K562 (cell line): ENCODE results near the gene PLA2G2C. TPM values are rescaled to one million over a fixed set of nuclear protein-coding genes. Genes with fewer than 3 reads are reported as not detected.

Experiments
- ATAC-seq: fragments of 200-7000 bp; cut with Tn5 transposase; 3 replicates; pipeline ENCODE4 v1.9.1; 2020; ENCODE audit warnings: moderate library complexity
- BruUV-seq: library from RNA; stranded (reverse); fragments of 400-500 nt; replicated peaks from 2 replicates; lab custom pipeline; 2021; lab: Mats Ljungman, UMichigan
- CTCF ChIA-PET: fragments of 300-600 bp; formaldehyde crosslinking; extraction: SDS; loops from one replicate; lab custom pipeline; 2021; ENCODE audit warnings: low intra/inter-chr PET ratio; lab: Yijun Ruan, JAX
- POLR2A ChIA-PET: fragments of 300-600, 350-650 bp; sonication (Branson Sonifier 250); formaldehyde crosslinking; extraction: SDS; loops from one replicate; lab custom pipeline; 2021; ENCODE audit warnings: antibody characterized with exemption, inconsistent platforms; lab: Yijun Ruan, JAX
- DNase-seq, 4 experiments: peaks; one replicate each; pipeline versions ENCODE4 v3.0.0 to v3.0.0-alpha.2; 2011 to 2018; ENCODE audit warnings: low spot score in 3 of 4, mixed read lengths in 3 of 4; ENCODE audit errors: extremely low read depth in 1 of 4
- FAIRE-seq: peaks from 2 replicates; lab custom pipeline; 2011; peaks lifted over from hg19 to GRCh38; lab: Jason Lieb, UNC
- H2AFZ ChIP-seq: 2 replicates; pipeline ENCODE4 v1.6.0; 2011; ENCODE audit warnings: low read depth, low read length, control low read depth, inconsistent platforms
- H3K27ac ChIP-seq: fragments of 200-600 bp; 3 replicates; pipeline ENCODE4 v1.8.0; 2011; ENCODE audit warnings: low read depth, mild to moderate bottlenecking, control low read depth, inconsistent platforms, low read length, moderate library complexity, mixed read lengths; ENCODE audit errors: extremely low read depth
- H3K27me3 ChIP-seq, 2 experiments: fragments of 300-600 bp in 1 of 2; 2 replicates in 1 of 2; 3 replicates in 1 of 2; pipeline versions ENCODE4 v1.6.0 to v1.8.0; 2011; ENCODE audit warnings: inconsistent platforms in 2 of 2, low read length in 2 of 2, mild to moderate bottlenecking in 1 of 2, mixed read lengths in 1 of 2, moderate library complexity in 1 of 2; ENCODE audit not compliant: control insufficient read depth in 2 of 2, insufficient read depth in 2 of 2
- H3K36me3 ChIP-seq: fragments of 300-600 bp; 3 replicates; pipeline ENCODE4 v1.8.0; 2011; ENCODE audit warnings: mild to moderate bottlenecking, low read length, inconsistent platforms; ENCODE audit not compliant: control insufficient read depth, insufficient read depth
- H3K4me1 ChIP-seq, 2 experiments: fragments of 200-600 bp in 1 of 2; replicated peaks in 1 of 2; 2 replicates in 1 of 2; 3 replicates in 1 of 2; pipeline versions ENCODE4 v1.5.1 to v1.8.0; 2011; ENCODE audit warnings: inconsistent platforms in 2 of 2, low read length in 2 of 2, mild to moderate bottlenecking in 1 of 2, mixed read lengths in 1 of 2, moderate library complexity in 1 of 2; ENCODE audit not compliant: control insufficient read depth in 2 of 2, insufficient read depth in 2 of 2
- H3K4me2 ChIP-seq: 2 replicates; pipeline ENCODE4 v1.6.1; 2011; ENCODE audit warnings: low read length, control low read depth, inconsistent platforms, mixed read lengths; ENCODE audit not compliant: insufficient read depth
- H3K4me3 ChIP-seq: fragments of 200-600 bp; sonication (generic), shearing (Covaris generic); 2 replicates; pipeline ENCODE4 v1.5.1; 2016; ENCODE audit warnings: control low read depth, inconsistent platforms
- H3K79me2 ChIP-seq: fragments of 200-600 bp; 3 replicates; pipeline ENCODE4 v1.8.0; 2011; ENCODE audit warnings: low read length, inconsistent platforms; ENCODE audit not compliant: control insufficient read depth, insufficient read depth
- H3K9ac ChIP-seq, 2 experiments: 2 replicates each; pipeline versions ENCODE4 v1.6.0 to v1.6.1; 2011; ENCODE audit warnings: low read depth in 2 of 2, low read length in 2 of 2, control low read depth in 1 of 2, inconsistent platforms in 1 of 2, mild to moderate bottlenecking in 1 of 2, mixed read lengths in 1 of 2; ENCODE audit not compliant: insufficient read depth in 1 of 2
- H3K9me1 ChIP-seq: one replicate; pipeline ENCODE4 v1.6.0; 2011; ENCODE audit warnings: inconsistent platforms, mild to moderate bottlenecking, low read length, moderate library complexity; ENCODE audit not compliant: control insufficient read depth, insufficient read depth
- H3K9me3 ChIP-seq: replicated peaks from 2 replicates; pipeline ENCODE4 v1.5.1; 2011; ENCODE audit warnings: low read depth, low read length, inconsistent platforms; ENCODE audit not compliant: control insufficient read depth, insufficient read depth
- H4K20me1 ChIP-seq: replicated peaks from 2 replicates; pipeline ENCODE4 v1.6.1; 2011; ENCODE audit warnings: low read length, inconsistent platforms, mixed read lengths; ENCODE audit not compliant: control insufficient read depth, insufficient read depth
- ATF2 ChIP-seq: sonication (generic); formaldehyde crosslinking; IDR thresholded peaks from 2 replicates; pipeline ENCODE4 v1.8.1; 2022; ENCODE audit warnings: missing genetic modification reagents
- MXD1 ChIP-seq: fragments of 250-450 bp; sonication (Bioruptor Pico); IDR thresholded peaks from 2 replicates; pipeline ENCODE4 v1.8.0; 2021; ENCODE audit warnings: borderline replicate concordance, mild to moderate bottlenecking, moderate library complexity; ENCODE audit not compliant: poor library complexity, severe bottlenecking
- NR1H2 ChIP-seq: sonication (generic); formaldehyde crosslinking; IDR thresholded peaks from 2 replicates; pipeline ENCODE4 v1.4.0; 2020; ENCODE audit warnings: mild to moderate bottlenecking, missing genetic modification reagents
- TCF15 ChIP-seq: fragments of 250-450 bp; sonication (Bioruptor Pico); IDR thresholded peaks from 2 replicates; pipeline ENCODE4 v1.8.0; 2022; ENCODE audit warnings: moderate library complexity, mild to moderate bottlenecking, inconsistent platforms
- ZBTB7A ChIP-seq: IDR thresholded peaks from 2 replicates; pipeline ENCODE4 v1.6.1; 2011; ENCODE audit warnings: low read depth, mild to moderate bottlenecking, low read length, moderate library complexity, borderline replicate concordance; ENCODE audit not compliant: control insufficient read depth
- WGBS: fragments of 100-300 bp; shearing (Covaris generic); methylation state at CpG from one replicate; pipeline ENCODE4 v1.1.6; 2016; ENCODE audit warnings: low coverage, mixed read lengths; ENCODE audit not compliant: insufficient coverage; ENCODE audit errors: missing lambda C conversion rate; 5-methylcytosine and 5-hydroxymethylcytosine counted together
- in situ Hi-C: fragments of 300-500 bp; cut with MboI; formaldehyde crosslinking; loops from 4 replicates; pipeline ENCODE4 v1.15.0; 2018; ENCODE audit warnings: inconsistent platforms, mixed read lengths
- intact Hi-C: fragments of 100-400 bp; cut with micrococcal nuclease; formaldehyde crosslinking; loops from 2 replicates; pipeline ENCODE4 v1.14.2; 2022
- polyA plus RNA-seq, 8 experiments: library from polyadenylated mRNA; depleted of rRNA in 4 of 8; stranded (reverse) in 5 of 8; unstranded in 3 of 8; fragments of >200 nt; fragmentation: Nextera tagmentation in 2 of 8; fragmentation: Illumina TruSeq in 1 of 8; extraction: Ambion mirVana in 2 of 8; extraction: Trizol in 1 of 8; gene quantifications; 2 replicates each; pipeline versions ENCODE4 v1.2.1 to v1.2.3, GENCODE V29; 2011 to 2014; ENCODE audit warnings: inconsistent platforms in 1 of 8, missing spikeins in 1 of 8
- total RNA-seq, 7 experiments: library from RNA; depleted of rRNA in 6 of 7; stranded (reverse); fragments of >200 nt in 6 of 7; fragmentation: Illumina TruSeq in 2 of 7; extraction: Trizol in 2 of 7; gene quantifications; 2 replicates each; pipeline versions ENCODE4 v1.2.1 to v1.2.3, GENCODE V29; 2011 to 2021; ENCODE audit warnings: low replicate concordance in 1 of 7
- TF ChIP-seq, protein P1 (sequence below): fragments of 450-650 bp; IDR thresholded peaks from 2 replicates; pipeline ENCODE4 v1.7.1; 2018; ENCODE audit warnings: mild to moderate bottlenecking, low read depth; ENCODE audit not compliant: partially characterized antibody
- TF ChIP-seq, protein P2 (sequence below): fragments of 450-650 bp; IDR thresholded peaks from 2 replicates; pipeline ENCODE4 v1.6.1; 2016

The PLA2G2C gene
- total and polyA plus RNA-seq, 9 of the 15 experiments (the other 6 are each of a cell fraction or from before 2014, with no cell fraction given), result 0.14 to 0.49 (median 0.21) TPM

GRCh38 chr1:20150326-20150705, 36.0 kb downstream of the PLA2G2C start (continued):
- TF ChIP-seq ATF2 (CRISPR knock-in tag) (no peak), TCF15 (no peak), NR1H2 (CRISPR knock-in tag) (no peak)
- TF ChIP-seq, all 486 proteins: peak for 0

- no peak for DNase-seq
- no peaks in the 10 kb centered on the region for H3K9me3 ChIP-seq
- H2AFZ ChIP-seq, result no peak overlapping the region
- in situ Hi-C loops (loop anchor here (5.0 kb wide), 1 partner anchor 237 kb away; no protein-coding TSS in a partner anchor), intact Hi-C loops (no loop called here)
- no peak overlapping the region for H3K4me3 ChIP-seq
- H3K4me1 ChIP-seq, result peaks cover 0 to 26% of the 10 kb centered on the region in 2 experiments; a peak in 3 of 5 replicates
- ChIA-PET POLR2A (interaction anchor here (0.7 to 1.9 kb wide), 2 partner anchors 18 to 23 kb away, joined by 3 to 5 read pairs; no protein-coding TSS in a partner anchor), CTCF (interaction anchor here (0.8 kb wide), 1 partner anchor 49 kb away, joined by 3 read pairs; no protein-coding TSS in a partner anchor)
- no TSS peak for BruUV-seq
- H3K9me1 ChIP-seq, result no peaks in the 10 kb centered on the region
- no peaks in the 10 kb centered on the region for H4K20me1 ChIP-seq
- WGBS, result 18% methylated on average over 23 of the region's 27 CpGs
- peaks cover 2 to 24% of the 10 kb centered on the region in 2 experiments; a peak in 3 of 5 replicates for H3K27me3 ChIP-seq
- FAIRE-seq, result no peak
- H3K4me2 ChIP-seq, result no peak overlapping the region
- no peak for ATAC-seq
- H3K79me2 ChIP-seq, result no peaks in the 10 kb centered on the region
- no peaks in the 10 kb centered on the region for H3K36me3 ChIP-seq
- TF ChIP-seq, protein P1, sequence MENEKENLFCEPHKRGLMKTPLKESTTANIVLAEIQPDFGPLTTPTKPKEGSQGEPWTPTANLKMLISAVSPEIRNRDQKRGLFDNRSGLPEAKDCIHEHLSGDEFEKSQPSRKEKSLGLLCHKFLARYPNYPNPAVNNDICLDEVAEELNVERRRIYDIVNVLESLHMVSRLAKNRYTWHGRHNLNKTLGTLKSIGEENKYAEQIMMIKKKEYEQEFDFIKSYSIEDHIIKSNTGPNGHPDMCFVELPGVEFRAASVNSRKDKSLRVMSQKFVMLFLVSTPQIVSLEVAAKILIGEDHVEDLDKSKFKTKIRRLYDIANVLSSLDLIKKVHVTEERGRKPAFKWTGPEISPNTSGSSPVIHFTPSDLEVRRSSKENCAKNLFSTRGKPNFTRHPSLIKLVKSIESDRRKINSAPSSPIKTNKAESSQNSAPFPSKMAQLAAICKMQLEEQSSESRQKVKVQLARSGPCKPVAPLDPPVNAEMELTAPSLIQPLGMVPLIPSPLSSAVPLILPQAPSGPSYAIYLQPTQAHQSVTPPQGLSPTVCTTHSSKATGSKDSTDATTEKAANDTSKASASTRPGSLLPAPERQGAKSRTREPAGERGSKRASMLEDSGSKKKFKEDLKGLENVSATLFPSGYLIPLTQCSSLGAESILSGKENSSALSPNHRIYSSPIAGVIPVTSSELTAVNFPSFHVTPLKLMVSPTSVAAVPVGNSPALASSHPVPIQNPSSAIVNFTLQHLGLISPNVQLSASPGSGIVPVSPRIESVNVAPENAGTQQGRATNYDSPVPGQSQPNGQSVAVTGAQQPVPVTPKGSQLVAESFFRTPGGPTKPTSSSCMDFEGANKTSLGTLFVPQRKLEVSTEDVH, result no peak
- peak; percentile 20; the same call in 1 of the 2 replicates for TF ChIP-seq ZBTB7A
- no peak for TF ChIP-seq MXD1 (CRISPR knock-in tag)
- TF ChIP-seq, protein P2, sequence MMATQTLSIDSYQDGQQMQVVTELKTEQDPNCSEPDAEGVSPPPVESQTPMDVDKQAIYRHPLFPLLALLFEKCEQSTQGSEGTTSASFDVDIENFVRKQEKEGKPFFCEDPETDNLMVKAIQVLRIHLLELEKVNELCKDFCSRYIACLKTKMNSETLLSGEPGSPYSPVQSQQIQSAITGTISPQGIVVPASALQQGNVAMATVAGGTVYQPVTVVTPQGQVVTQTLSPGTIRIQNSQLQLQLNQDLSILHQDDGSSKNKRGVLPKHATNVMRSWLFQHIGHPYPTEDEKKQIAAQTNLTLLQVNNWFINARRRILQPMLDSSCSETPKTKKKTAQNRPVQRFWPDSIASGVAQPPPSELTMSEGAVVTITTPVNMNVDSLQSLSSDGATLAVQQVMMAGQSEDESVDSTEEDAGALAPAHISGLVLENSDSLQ, result peak; percentile 26; the same call in 1 of the 2 replicates
- H3K27ac ChIP-seq, result no peak overlapping the region
- H3K9ac ChIP-seq, result peak overlapping the region in 1 of 2 experiments; percentile 26; a peak in 1 of 4 replicates
These were observed 36.6 kb downstream of the PLA2G2C start for GRCh38 chr1:20149601-20150325.
